NCI-H2081 (cell line): ENCODE measurements around the gene GUK1.

ENCODE experiments used
- DNase-seq, 2 experiments: peaks; one replicate each; lab custom pipeline; 2025; lab: John Stamatoyannopoulos, UW

GUK1 gene

DNA sequence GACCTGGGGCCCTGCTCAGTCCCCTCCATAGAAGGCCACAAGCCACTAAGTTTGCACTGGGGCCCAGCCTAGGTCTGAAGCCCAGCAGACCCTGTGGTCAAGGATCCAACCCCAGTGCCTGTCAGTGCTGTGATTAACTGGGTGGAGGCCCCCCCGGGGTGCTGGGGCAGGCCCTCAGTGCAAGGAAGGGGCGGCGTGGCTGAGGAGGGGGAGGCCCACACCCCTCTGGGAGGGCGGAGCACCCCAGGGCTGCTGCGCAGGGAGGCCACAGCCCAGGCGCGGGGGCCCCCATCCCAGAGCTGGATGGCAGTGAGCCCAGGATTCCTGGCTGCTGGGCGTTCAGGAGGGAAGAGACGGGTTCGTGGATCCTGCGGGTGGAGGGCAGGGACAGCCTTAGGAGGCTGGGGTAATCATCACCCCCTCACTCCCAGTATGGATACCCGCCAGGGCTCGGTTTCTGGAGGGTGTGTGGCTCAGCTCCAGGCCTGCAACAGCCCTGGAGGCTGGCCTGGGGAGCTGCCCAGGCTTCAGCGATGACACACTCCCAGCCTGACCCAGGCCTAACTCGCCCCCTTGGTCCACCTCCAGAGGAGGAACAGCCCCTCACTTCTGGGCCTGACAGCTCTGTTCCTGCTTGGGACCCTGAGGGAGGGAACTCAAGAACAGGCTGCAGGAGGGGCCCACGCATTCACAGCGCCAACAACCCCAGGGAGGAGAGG, 10.5 kb downstream of the GUK1 start:
- DNase-seq: peak in 1 of 2 experiments; percentile 24

- no peak for DNase-seq
These were observed 11.3 kb downstream of the GUK1 start for GRCh38 chr1:228151180-228151925.

DNA sequence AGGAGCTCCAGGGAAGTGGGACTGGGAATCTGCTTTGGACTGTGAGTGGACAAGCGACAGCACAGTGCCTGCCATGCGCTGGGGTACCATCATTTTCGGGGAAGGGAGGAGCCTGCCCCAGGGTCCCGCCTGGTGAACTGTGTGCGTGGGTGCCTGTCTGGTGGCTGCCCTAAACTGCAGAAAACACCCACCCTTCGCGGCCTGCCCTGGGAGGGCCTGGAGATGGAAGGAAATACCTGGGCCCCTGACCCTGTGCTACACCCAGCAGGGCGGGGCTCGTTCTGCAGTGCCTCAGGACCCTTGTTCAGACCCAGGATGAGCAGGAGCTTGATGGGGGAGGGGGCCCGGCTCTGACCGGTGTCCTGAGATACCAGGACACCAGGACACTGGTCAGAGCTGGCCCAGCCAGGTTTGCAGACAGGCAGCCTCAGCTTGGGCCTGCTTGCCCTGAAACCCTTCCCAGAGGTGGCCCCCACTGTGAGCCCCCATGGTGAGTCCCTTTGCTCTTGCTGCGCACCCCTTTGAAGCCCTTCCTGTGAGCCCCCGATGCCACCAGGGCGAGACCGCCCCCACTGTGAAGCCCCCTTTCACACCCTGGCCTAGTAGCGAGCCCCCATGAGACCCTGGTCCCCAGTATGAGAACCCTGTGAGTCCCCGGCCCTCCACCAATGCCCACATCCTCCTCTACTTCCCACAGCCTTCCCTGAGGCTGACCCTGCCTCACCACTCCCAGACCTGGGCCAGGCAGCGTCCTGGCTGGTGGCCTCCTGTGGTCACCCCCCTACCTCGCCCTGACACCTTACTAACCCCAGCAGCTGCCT, 12.2 kb downstream of the GUK1 start:
- no peak for DNase-seq

GRCh38 chr1:228152918-228153258, 12.8 kb downstream of the GUK1 start:
- no peak for DNase-seq

DNA sequence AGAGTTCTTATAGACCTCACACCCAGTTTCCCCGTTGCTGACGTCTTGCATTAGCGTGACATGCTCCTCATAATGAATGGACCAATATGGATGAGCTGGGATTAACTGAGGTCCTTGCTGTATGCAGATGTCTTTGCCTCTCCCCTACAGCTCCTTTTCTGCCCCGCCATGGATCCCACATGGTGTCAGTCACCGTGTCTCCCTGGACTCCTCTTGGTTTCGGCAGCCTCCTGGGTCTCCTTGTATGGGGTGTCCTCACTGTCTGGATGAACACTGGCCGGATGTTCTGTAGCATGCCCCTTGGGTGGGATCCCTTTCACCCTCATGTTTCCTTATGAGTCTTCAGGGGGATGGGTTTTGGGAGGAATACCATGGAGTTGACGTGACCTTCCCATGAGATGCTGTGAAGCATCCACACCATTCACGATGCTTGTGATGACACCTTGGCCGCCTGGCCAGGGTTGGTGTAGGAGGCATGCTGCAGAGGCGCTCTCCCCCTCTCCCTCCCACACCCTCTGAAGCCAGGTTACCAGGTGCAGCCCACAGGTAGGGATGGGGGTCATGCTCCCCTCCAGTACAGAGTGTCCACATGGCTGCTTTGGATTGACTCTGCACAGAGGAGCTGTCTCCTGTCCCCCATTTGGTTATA, 14.1 kb downstream of the GUK1 start:
- DNase-seq: no peak

DNA sequence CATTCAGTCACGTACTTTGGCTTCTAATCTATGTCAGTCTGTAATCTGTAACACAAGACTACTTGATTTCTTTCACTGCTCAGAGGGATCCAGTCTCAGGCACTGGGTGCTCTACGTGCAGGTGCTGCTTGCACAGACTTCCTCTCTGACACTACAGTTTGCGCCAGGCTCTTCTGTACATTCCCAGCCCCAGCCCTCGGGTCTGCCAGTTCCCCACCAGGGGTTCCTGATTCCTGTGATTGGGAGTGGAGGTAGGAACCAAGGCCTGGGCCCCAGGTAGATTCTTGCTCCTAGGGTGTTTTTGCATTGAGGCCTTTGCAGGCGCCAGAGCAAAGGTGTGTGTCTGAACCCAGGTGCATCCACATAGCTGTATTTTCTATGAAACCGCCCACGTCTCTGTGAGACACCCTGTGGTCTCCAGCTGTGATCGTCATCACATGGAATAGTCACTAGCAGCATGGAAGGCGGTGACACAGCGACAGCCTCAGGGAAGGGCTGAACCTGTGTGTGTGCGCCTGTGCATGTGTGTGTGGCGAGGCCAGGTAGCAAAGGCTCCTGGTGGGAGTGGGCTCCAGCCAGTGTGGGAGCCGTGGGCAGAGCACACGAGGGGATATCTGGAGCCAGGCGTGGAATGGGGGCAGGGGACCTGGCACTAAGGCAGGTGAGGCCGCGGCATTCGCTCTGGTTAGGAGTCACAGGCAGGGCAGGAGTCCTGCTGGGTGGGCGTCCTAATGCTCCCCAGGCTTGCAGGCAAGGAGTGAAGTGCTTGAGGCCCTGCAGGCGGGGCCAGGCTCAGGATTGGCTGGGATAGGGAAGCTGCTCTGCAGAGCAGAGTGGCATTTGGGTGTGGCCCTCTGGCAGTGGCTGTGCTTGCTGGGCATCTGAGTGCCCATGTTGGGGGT, 14.8 kb downstream of the GUK1 start:
- peak in 1 of 2 experiments; percentile 43 for DNase-seq

DNA sequence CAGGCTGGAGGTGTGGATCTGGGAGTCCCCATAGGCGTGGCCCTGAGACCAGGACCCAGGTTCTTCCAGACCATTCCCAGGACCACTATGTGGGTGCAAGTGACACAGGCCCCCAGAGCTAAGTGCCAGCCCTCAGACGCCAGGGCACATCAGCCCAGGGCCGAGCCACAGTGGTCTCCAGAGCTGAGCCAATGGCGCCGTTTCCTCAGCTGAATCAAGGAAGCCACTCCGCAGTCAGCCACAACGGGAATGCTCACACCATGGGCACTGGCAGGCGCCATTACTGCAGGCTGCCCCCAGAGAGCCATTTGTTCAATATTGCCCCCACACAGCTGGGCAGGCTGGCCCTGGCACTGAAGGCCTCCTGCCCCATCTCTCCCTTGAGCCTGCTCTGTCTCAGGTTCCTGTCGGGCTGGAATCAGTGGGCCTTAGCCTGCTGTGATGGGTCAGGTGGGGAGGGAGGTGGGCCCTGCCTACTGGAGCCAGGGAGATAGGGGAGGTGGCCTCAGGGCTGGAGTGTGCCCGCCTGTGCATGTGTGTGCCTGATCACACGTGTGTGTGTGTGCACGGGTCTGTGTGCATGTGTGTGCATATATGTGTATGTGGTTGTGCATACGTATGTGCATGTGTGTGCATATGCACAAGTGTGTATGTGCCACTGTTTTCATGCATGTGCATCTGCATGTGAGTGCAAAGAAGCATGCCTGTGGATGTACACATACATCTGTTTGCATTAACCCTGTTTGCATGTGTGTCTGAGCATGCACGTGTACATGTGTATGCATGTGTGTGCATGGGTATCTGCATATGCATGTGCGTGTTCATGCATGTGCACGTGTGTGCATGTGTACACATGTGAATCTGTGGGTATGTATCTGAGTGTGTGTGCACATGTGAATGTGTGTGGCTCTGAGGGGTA, 15.8 kb downstream of the GUK1 start:
- no peak for DNase-seq

- no peak for DNase-seq
These were observed 16.4 kb downstream of the GUK1 start for GRCh38 chr1:228156515-228156881.

GRCh38 chr1:228156941-228157728, 17.1 kb downstream of the GUK1 start:
- no peak for DNase-seq

DNA sequence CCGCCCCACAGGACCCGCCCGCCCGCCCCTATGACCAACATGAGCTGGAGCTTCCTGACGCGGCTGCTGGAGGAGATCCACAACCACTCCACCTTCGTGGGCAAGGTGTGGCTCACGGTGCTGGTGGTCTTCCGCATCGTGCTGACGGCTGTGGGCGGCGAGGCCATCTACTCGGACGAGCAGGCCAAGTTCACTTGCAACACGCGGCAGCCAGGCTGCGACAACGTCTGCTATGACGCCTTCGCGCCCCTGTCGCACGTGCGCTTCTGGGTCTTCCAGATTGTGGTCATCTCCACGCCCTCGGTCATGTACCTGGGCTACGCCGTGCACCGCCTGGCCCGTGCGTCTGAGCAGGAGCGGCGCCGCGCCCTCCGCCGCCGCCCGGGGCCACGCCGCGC, 17.6 kb downstream of the GUK1 start:
- DNase-seq: no peak

DNA sequence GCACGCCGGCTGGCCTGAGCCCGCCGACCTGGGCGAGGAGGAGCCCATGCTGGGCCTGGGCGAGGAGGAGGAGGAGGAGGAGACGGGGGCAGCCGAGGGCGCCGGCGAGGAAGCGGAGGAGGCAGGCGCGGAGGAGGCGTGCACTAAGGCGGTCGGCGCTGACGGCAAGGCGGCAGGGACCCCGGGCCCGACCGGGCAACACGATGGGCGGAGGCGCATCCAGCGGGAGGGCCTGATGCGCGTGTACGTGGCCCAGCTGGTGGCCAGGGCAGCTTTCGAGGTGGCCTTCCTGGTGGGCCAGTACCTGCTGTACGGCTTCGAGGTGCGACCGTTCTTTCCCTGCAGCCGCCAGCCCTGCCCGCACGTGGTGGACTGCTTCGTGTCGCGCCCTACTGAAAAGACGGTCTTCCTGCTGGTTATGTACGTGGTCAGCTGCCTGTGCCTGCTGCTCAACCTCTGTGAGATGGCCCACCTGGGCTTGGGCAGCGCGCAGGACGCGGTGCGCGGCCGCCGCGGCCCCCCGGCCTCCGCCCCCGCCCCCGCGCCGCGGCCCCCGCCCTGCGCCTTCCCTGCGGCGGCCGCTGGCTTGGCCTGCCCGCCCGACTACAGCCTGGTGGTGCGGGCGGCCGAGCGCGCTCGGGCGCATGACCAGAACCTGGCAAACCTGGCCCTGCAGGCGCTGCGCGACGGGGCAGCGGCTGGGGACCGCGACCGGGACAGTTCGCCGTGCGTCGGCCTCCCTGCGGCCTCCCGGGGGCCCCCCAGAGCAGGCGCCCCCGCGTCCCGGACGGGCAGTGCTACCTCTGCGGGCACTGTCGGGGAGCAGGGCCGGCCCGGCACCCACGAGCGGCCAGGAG, 18.3 kb downstream of the GUK1 start:
- no peak for DNase-seq

- no peak for DNase-seq
These were observed 19.1 kb downstream of the GUK1 start for GRCh38 chr1:228159008-228159665.

DNA sequence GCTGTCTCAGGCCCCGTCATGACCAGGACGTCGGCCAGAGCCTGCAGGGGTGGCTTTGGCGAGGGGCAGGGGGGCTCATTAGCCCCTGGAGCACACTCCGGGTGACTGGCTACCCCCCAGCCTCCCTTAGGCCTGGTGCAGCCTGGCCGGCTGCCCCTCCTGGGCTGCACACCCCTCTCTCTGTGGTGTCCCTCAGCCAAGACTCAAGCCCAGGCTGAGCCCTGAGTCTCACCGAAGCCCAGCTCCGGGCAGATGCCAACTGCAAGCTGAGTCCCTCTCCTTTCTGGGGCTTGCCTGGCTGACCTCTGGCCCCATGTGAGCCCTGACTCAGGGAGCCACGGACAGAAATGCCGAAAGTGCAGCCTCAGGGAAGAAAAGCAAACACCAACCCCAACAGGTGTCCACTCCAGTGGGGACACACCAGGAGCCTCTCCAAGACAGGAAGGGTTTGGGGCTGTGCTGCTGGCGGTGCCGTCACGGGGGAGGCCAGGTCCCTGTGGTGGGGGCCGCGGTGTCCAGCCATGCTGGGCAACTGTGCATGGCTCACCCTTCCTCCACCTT, 20.2 kb downstream of the GUK1 start:
- DNase-seq: no peak

DNA sequence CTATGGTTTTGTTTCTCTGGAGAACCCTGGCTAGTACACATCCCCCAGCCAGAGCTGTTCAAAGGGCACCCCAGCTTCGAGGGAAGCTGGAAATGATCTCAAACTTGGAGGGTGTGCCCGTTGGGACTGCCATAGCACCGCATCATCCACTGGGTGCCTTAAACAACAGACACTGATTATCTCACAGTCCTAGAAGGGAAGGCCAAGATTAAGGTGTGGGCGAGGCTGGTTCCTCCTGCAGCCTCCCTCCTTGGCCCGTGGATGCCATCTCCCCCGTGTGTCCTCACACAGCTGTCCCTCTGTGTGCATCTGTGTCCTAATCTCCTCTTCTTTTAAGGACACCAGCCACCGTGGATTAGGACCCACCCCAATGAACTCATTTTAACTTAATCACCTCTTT, 21.3 kb downstream of the GUK1 start:
- DNase-seq: no peak

DNA sequence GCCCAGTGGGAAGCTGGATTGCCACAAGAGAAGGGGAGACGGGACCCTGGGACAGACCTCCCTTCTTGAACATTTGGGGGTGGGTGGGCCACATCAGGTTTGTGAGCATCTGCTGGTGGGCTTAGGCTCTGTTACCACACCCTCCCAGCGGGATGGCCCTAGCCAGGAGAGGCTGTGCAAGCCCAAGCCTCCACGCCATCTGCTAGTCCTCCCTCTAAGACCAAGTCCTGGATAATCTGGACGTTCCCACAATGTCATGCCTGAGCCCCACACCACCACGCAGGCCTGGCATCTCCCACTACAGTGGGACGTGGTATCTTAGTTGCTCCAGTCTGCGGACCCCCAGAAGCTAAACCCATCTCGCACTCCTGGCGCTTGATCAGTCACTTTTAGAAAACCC, 21.8 kb downstream of the GUK1 start:
- no peak for DNase-seq

- no peak for DNase-seq
These were observed 22.4 kb downstream of the GUK1 start for GRCh38 chr1:228162286-228163006.
